ENCODE measurements around the gene DYNLRB2.

Gene DYNLRB2

GRCh38 chr16:80511824-80512592, 28.8 kb upstream of the DYNLRB2 start:
- Histone ChIP-seq H3K4me3 (ENCODE audit: low read depth in 1 of 2, low read length in 2 of 2) (no peak overlapping the region), H2AFZ (ENCODE audit: low read depth, low read length) (no peak overlapping the region), H4K20me1 (ENCODE audit: insufficient read depth, low read length) (no peaks in the 10 kb centered on the region), H3K27ac (ENCODE audit: low read length) (no peak overlapping the region), H3K27me3 (ENCODE audit: insufficient read depth, low read length, poor library complexity) (peaks cover 11% of the 10 kb centered on the region), H3K36me3 (ENCODE audit: insufficient read depth, low read length) (no peaks in the 10 kb centered on the region), H3K4me1 (ENCODE audit: insufficient read depth, low read length) (no peaks in the 10 kb centered on the region), H3K79me2 (ENCODE audit: insufficient read depth, low read length) (no peaks in the 10 kb centered on the region), H3K9ac (ENCODE audit: low read depth, low read length) (no peak overlapping the region), H3K9me3 (ENCODE audit: insufficient read depth, low read length, severe bottlenecking) (no peaks in the 10 kb centered on the region), H3K4me2 (ENCODE audit: insufficient read depth, low read length) (no peak overlapping the region)
- ATAC-seq (ENCODE audit: insufficient read depth, low read depth) (no peak), DNase-seq (no peak)
- no peak for TF ChIP-seq CTCF (IDR thresholded peaks at IDR 0.05; ENCODE audit: borderline replicate concordance, extremely low read depth, low read length, poor library complexity, severe bottlenecking)
- TF ChIP-seq EZH2 (IDR thresholded peaks at IDR 0.05; ENCODE audit: borderline replicate concordance, low read depth, low read length, severe bottlenecking) = no peak

GRCh38 chr16:80512593-80512853, 28.3 kb upstream of the DYNLRB2 start:
- no peaks in the 10 kb centered on the region for H4K20me1 ChIP-seq (ENCODE audit: insufficient read depth, low read length)
- ATAC-seq (ENCODE audit: insufficient read depth, low read depth) = no peak
- no peak overlapping the region for H2AFZ ChIP-seq (ENCODE audit: low read depth, low read length)
- H3K36me3 ChIP-seq (ENCODE audit: insufficient read depth, low read length) = no peaks in the 10 kb centered on the region
- no peak for DNase-seq
- no peaks in the 10 kb centered on the region for H3K79me2 ChIP-seq (ENCODE audit: insufficient read depth, low read length)
- H3K4me3 ChIP-seq (ENCODE audit: low read depth in 1 of 2, low read length in 2 of 2) = no peak overlapping the region
- H3K4me1 ChIP-seq (ENCODE audit: insufficient read depth, low read length) = no peaks in the 10 kb centered on the region
- no peak overlapping the region for H3K27ac ChIP-seq (ENCODE audit: low read length)
- no peak overlapping the region for H3K4me2 ChIP-seq (ENCODE audit: insufficient read depth, low read length)
- no peaks in the 10 kb centered on the region for H3K9me3 ChIP-seq (ENCODE audit: insufficient read depth, low read length, severe bottlenecking)
- no peak overlapping the region for H3K9ac ChIP-seq (ENCODE audit: low read depth, low read length)
- H3K27me3 ChIP-seq (ENCODE audit: insufficient read depth, low read length, poor library complexity) = peaks cover 13% of the 10 kb centered on the region
- TF ChIP-seq EZH2 (IDR thresholded peaks at IDR 0.05; ENCODE audit: borderline replicate concordance, low read depth, low read length, severe bottlenecking) = no peak
- no peak for TF ChIP-seq CTCF (IDR thresholded peaks at IDR 0.05; ENCODE audit: borderline replicate concordance, extremely low read depth, low read length, poor library complexity, severe bottlenecking)

- DNase-seq (no peak), ATAC-seq (ENCODE audit: insufficient read depth, low read depth) (no peak)
- H3K79me2 ChIP-seq (ENCODE audit: insufficient read depth, low read length) = no peaks in the 10 kb centered on the region
These were observed 25.4 kb upstream of the DYNLRB2 start for GRCh38 chr16:80515374-80515773.

More at GRCh38 chr16:80515374-80515773, 25.4 kb upstream of the DYNLRB2 start:
- Histone ChIP-seq H3K9ac (ENCODE audit: low read depth, low read length) (no peak overlapping the region), H3K4me2 (ENCODE audit: insufficient read depth, low read length) (no peak overlapping the region), H3K9me3 (ENCODE audit: insufficient read depth, low read length, severe bottlenecking) (no peaks in the 10 kb centered on the region), H3K27me3 (ENCODE audit: insufficient read depth, low read length, poor library complexity) (peaks cover 14% of the 10 kb centered on the region), H2AFZ (ENCODE audit: low read depth, low read length) (no peak overlapping the region), H3K4me3 (ENCODE audit: low read depth in 1 of 2, low read length in 2 of 2) (no peak overlapping the region), H3K27ac (ENCODE audit: low read length) (no peak overlapping the region), H4K20me1 (ENCODE audit: insufficient read depth, low read length) (no peaks in the 10 kb centered on the region), H3K4me1 (ENCODE audit: insufficient read depth, low read length) (no peaks in the 10 kb centered on the region), H3K36me3 (ENCODE audit: insufficient read depth, low read length) (no peaks in the 10 kb centered on the region)
- TF ChIP-seq CTCF (IDR thresholded peaks at IDR 0.05; ENCODE audit: borderline replicate concordance, extremely low read depth, low read length, poor library complexity, severe bottlenecking) = no peak
- TF ChIP-seq EZH2 (IDR thresholded peaks at IDR 0.05; ENCODE audit: borderline replicate concordance, low read depth, low read length, severe bottlenecking) = no peak

Measured in DND-41 (cell line).